Activated naive CD4-positive, alpha-beta T cell treated with anti-CD3 and anti-CD28 coated beads, Interleukin-2, amount 10 ng/mL, durations not matched to agents 7 days and 5 days (primary cell): ENCODE results near the gene PBX3.
"Not testable (repeated sequence)": the region's sequence is repeated elsewhere in the genome, so short reads cannot be mapped to it uniquely, and the experiment has no call there.

Source experiments
- CTCF ChIA-PET: fragments of 350-600 bp; sonication (Branson Sonifier 250); formaldehyde crosslinking; loops from one replicate; lab custom pipeline; 2021; ENCODE audit warnings: antibody characterized with exemption; lab: Charles Lee
- DNase-seq: peaks from one replicate; pipeline ENCODE4 v3.0.0-alpha.2; 2020
- H3K27ac Mint-ChIP-seq: one replicate; pipeline ENCODE4 v1.8.0; 2021; ENCODE audit warnings: mild to moderate bottlenecking, moderate library complexity, mixed read lengths
- H3K27me3 Mint-ChIP-seq: one replicate; pipeline ENCODE4 v1.8.0; 2021; ENCODE audit warnings: mild to moderate bottlenecking, mixed read lengths
- H3K36me3 Mint-ChIP-seq: one replicate; pipeline ENCODE4 v1.8.0; 2021; ENCODE audit warnings: mixed read lengths
- H3K4me1 Mint-ChIP-seq: one replicate; pipeline ENCODE4 v1.8.0; 2021; ENCODE audit warnings: mixed read lengths
- H3K4me3 Mint-ChIP-seq: one replicate; pipeline ENCODE4 v1.8.0; 2021; ENCODE audit warnings: mild to moderate bottlenecking, moderate library complexity, mixed read lengths
- H3K9me3 Mint-ChIP-seq: one replicate; pipeline ENCODE4 v1.8.0; 2021; ENCODE audit warnings: mixed read lengths

PBX3 gene

GRCh38 chr9:125807079-125807478, 59.9 kb downstream of the PBX3 start:
- no peaks in the 10 kb centered on the region for H3K36me3 Mint-ChIP-seq
- CTCF ChIA-PET: no interaction called here
- no peaks in the 10 kb centered on the region for H3K9me3 Mint-ChIP-seq
- no peak overlapping the region for H3K27ac Mint-ChIP-seq
- no peak overlapping the region for H3K4me3 Mint-ChIP-seq
- no peaks in the 10 kb centered on the region for H3K27me3 Mint-ChIP-seq
- H3K4me1 Mint-ChIP-seq: no peaks in the 10 kb centered on the region
- no peak for DNase-seq

GRCh38 chr9:125810161-125810560, 63.0 kb downstream of the PBX3 start:
- Mint-ChIP-seq H3K4me3 (no peak overlapping the region), H3K27ac (no peak overlapping the region), H3K27me3 (no peaks in the 10 kb centered on the region), H3K4me1 (no peaks in the 10 kb centered on the region), H3K36me3 (no peaks in the 10 kb centered on the region), H3K9me3 (no peaks in the 10 kb centered on the region)
- CTCF ChIA-PET: no interaction called here
- no peak for DNase-seq

- Mint-ChIP-seq H3K27ac (no peak overlapping the region), H3K27me3 (no peaks in the 10 kb centered on the region), H3K4me3 (no peak overlapping the region), H3K9me3 (no peaks in the 10 kb centered on the region), H3K4me1 (no peaks in the 10 kb centered on the region), H3K36me3 (no peaks in the 10 kb centered on the region)
- DNase-seq: no peak
- CTCF ChIA-PET: no interaction called here
Observed at GRCh38 chr9:125811002-125811401, 63.8 kb downstream of the PBX3 start.

GRCh38 chr9:125812403-125812802, 65.2 kb downstream of the PBX3 start:
- Mint-ChIP-seq H3K4me3 (no peak overlapping the region), H3K36me3 (no peaks in the 10 kb centered on the region), H3K27me3 (no peaks in the 10 kb centered on the region), H3K27ac (no peak overlapping the region), H3K4me1 (no peaks in the 10 kb centered on the region), H3K9me3 (no peaks in the 10 kb centered on the region)
- CTCF ChIA-PET: no interaction called here
- no peak for DNase-seq

GRCh38 chr9:125815568-125815967, 68.4 kb downstream of the PBX3 start:
- CTCF ChIA-PET: no interaction called here
- H3K36me3 Mint-ChIP-seq: no peaks in the 10 kb centered on the region
- no peaks in the 10 kb centered on the region for H3K9me3 Mint-ChIP-seq
- no peaks in the 10 kb centered on the region for H3K27me3 Mint-ChIP-seq
- no peak overlapping the region for H3K4me3 Mint-ChIP-seq
- H3K27ac Mint-ChIP-seq: no peak overlapping the region
- DNase-seq: no peak
- H3K4me1 Mint-ChIP-seq: no peaks in the 10 kb centered on the region

GRCh38 chr9:125816321-125816720, 69.1 kb downstream of the PBX3 start:
- H3K27me3 Mint-ChIP-seq: no peaks in the 10 kb centered on the region
- no peaks in the 10 kb centered on the region for H3K9me3 Mint-ChIP-seq
- CTCF ChIA-PET: no interaction called here
- no peak overlapping the region for H3K4me3 Mint-ChIP-seq
- H3K4me1 Mint-ChIP-seq: no peaks in the 10 kb centered on the region
- no peak for DNase-seq
- H3K27ac Mint-ChIP-seq: no peak overlapping the region
- H3K36me3 Mint-ChIP-seq: no peaks in the 10 kb centered on the region

GRCh38 chr9:125820100-125820804, 73.1 kb downstream of the PBX3 start:
- no peaks in the 10 kb centered on the region for H3K9me3 Mint-ChIP-seq
- H3K27ac Mint-ChIP-seq: no peak overlapping the region
- no peaks in the 10 kb centered on the region for H3K36me3 Mint-ChIP-seq
- CTCF ChIA-PET: interaction anchor here (1.3 kb wide), 1 partner anchor 9 kb away, joined by 3 read pairs; no protein-coding TSS in a partner anchor
- no peak overlapping the region for H3K4me3 Mint-ChIP-seq
- peaks cover 25% of the 10 kb centered on the region for H3K4me1 Mint-ChIP-seq
- no peaks in the 10 kb centered on the region for H3K27me3 Mint-ChIP-seq
- no peak for DNase-seq

- H3K27ac Mint-ChIP-seq: no peak overlapping the region
- H3K4me1 Mint-ChIP-seq: peaks cover 28% of the 10 kb centered on the region
- no peak overlapping the region for H3K4me3 Mint-ChIP-seq
- DNase-seq: no peak
- no peaks in the 10 kb centered on the region for H3K27me3 Mint-ChIP-seq
- no peaks in the 10 kb centered on the region for H3K36me3 Mint-ChIP-seq
- CTCF ChIA-PET: no interaction called here
- H3K9me3 Mint-ChIP-seq: no peaks in the 10 kb centered on the region
Observed at GRCh38 chr9:125821078-125821477, 73.9 kb downstream of the PBX3 start.

GRCh38 chr9:125822160-125822559, 75.0 kb downstream of the PBX3 start:
- Mint-ChIP-seq H3K27ac (no peak overlapping the region), H3K4me1 (peaks cover 28% of the 10 kb centered on the region)
- CTCF ChIA-PET: no interaction called here

GRCh38 chr9:125822902-125823301, 75.7 kb downstream of the PBX3 start:
- peaks cover 28% of the 10 kb centered on the region for H3K4me1 Mint-ChIP-seq
- H3K27me3 Mint-ChIP-seq: no peaks in the 10 kb centered on the region
- no peaks in the 10 kb centered on the region for H3K9me3 Mint-ChIP-seq
- no peak overlapping the region for H3K4me3 Mint-ChIP-seq
- H3K27ac Mint-ChIP-seq: no peak overlapping the region
- DNase-seq: no peak
- H3K36me3 Mint-ChIP-seq: no peaks in the 10 kb centered on the region
- CTCF ChIA-PET: no interaction called here

More at GRCh38 chr9:125822160-125822559, 75.0 kb downstream of the PBX3 start:
- Mint-ChIP-seq H3K36me3 (no peaks in the 10 kb centered on the region), H3K9me3 (no peaks in the 10 kb centered on the region), H3K27me3 (no peaks in the 10 kb centered on the region), H3K4me3 (no peak overlapping the region)
- no peak for DNase-seq

- H3K9me3 Mint-ChIP-seq, H3K27me3 Mint-ChIP-seq, CTCF ChIA-PET, H3K36me3 Mint-ChIP-seq: not testable (repeated sequence)
- Mint-ChIP-seq H3K27ac (peak overlapping the region; percentile 76), H3K4me1 (peaks cover 31% of the 10 kb centered on the region), H3K4me3 (peak overlapping the region; percentile 56)
- DNase-seq: peak; percentile 24
Observed at GRCh38 chr9:125823874-125824406, 76.8 kb downstream of the PBX3 start.

GRCh38 chr9:125825762-125826161, 78.6 kb downstream of the PBX3 start:
- no peaks in the 10 kb centered on the region for H3K36me3 Mint-ChIP-seq
- H3K4me1 Mint-ChIP-seq: peaks cover 40% of the 10 kb centered on the region
- H3K9me3 Mint-ChIP-seq: no peaks in the 10 kb centered on the region
- DNase-seq: no peak
- H3K27me3 Mint-ChIP-seq: no peaks in the 10 kb centered on the region
- CTCF ChIA-PET: interaction anchor here (0.7 to 1.5 kb wide), 2 partner anchors 11 to 141 kb away, joined by 3 to 4 read pairs; no protein-coding TSS in a partner anchor
- no peak overlapping the region for H3K4me3 Mint-ChIP-seq
- no peak overlapping the region for H3K27ac Mint-ChIP-seq

- no peak overlapping the region for H3K4me3 Mint-ChIP-seq
- CTCF ChIA-PET: interaction anchor here (0.7 kb wide), 1 partner anchor 273 kb away, joined by 3 read pairs; no protein-coding TSS in a partner anchor
- no peaks in the 10 kb centered on the region for H3K9me3 Mint-ChIP-seq
- H3K27ac Mint-ChIP-seq: no peak overlapping the region
- H3K27me3 Mint-ChIP-seq: no peaks in the 10 kb centered on the region
- DNase-seq: no peak
- H3K4me1 Mint-ChIP-seq: peaks cover 41% of the 10 kb centered on the region
- no peaks in the 10 kb centered on the region for H3K36me3 Mint-ChIP-seq
Observed at GRCh38 chr9:125826850-125827249, 79.7 kb downstream of the PBX3 start.

GRCh38 chr9:125829743-125830142, 82.6 kb downstream of the PBX3 start:
- no peaks in the 10 kb centered on the region for H3K9me3 Mint-ChIP-seq
- CTCF ChIA-PET: interaction anchor here (0.9 kb wide), 1 partner anchor 10 kb away, joined by 3 read pairs; no protein-coding TSS in a partner anchor
- H3K4me1 Mint-ChIP-seq: peaks cover 22% of the 10 kb centered on the region
- H3K27me3 Mint-ChIP-seq: no peaks in the 10 kb centered on the region
- peak; percentile 61 for DNase-seq
- H3K4me3 Mint-ChIP-seq: peak overlapping the region; percentile 71
- H3K27ac Mint-ChIP-seq: peak overlapping the region; percentile 78
- no peaks in the 10 kb centered on the region for H3K36me3 Mint-ChIP-seq

- CTCF ChIA-PET: no interaction called here
- DNase-seq: no peak
- no peaks in the 10 kb centered on the region for H3K27me3 Mint-ChIP-seq
- H3K4me1 Mint-ChIP-seq: peaks cover 15% of the 10 kb centered on the region
- no peaks in the 10 kb centered on the region for H3K36me3 Mint-ChIP-seq
- no peaks in the 10 kb centered on the region for H3K9me3 Mint-ChIP-seq
- no peak overlapping the region for H3K4me3 Mint-ChIP-seq
- H3K27ac Mint-ChIP-seq: no peak overlapping the region
Observed at GRCh38 chr9:125831054-125831453, 83.9 kb downstream of the PBX3 start.
